H1 (cell line): Measurements from ENCODE around the gene ATP6V1G1. TPM values are rescaled to one million over a fixed set of nuclear protein-coding genes. Genes with fewer than 3 reads are reported as not detected.

ENCODE experiments used
- CTCF ChIA-PET: fragments of 300-600 bp; sonication (Branson Sonifier 250); formaldehyde crosslinking; loops from one replicate; lab custom pipeline; 2021; ENCODE audit not compliant: partially characterized antibody; lab: Charles Lee
- POLR2A ChIA-PET: fragments of 300-600 bp; sonication (Branson Sonifier 250); formaldehyde crosslinking; loops from one replicate; lab custom pipeline; 2021; ENCODE audit warnings: inconsistent platforms; ENCODE audit not compliant: partially characterized antibody; lab: Charles Lee
- DNase-seq, 2 experiments: peaks; one replicate each; pipeline versions ENCODE4 v3.0.0 to v3.0.0-alpha.2; 2010 to 2022; ENCODE audit warnings: low spot score in 2 of 2, low read depth in 1 of 2, mixed read lengths in 1 of 2
- FAIRE-seq: peaks from 2 replicates; lab custom pipeline; 2011; peaks lifted over from hg19 to GRCh38; lab: Jason Lieb, UNC
- H2AFZ ChIP-seq: 2 replicates; pipeline ENCODE4 v1.8.1; 2012; ENCODE audit warnings: low read length, inconsistent platforms
- H2AK5ac ChIP-seq: 2 replicates; pipeline ENCODE4 v1.6.1; 2013; ENCODE audit warnings: low read depth, low read length
- H2BK120ac ChIP-seq: replicated peaks from 2 replicates; pipeline ENCODE3; 2013; ENCODE audit warnings: low read depth, low read length, inconsistent platforms
- H2BK12ac ChIP-seq: 2 replicates; pipeline ENCODE4 v1.6.1; 2013; ENCODE audit warnings: low read depth, low read length
- H2BK15ac ChIP-seq: 2 replicates; pipeline ENCODE4 v1.6.1; 2013; ENCODE audit warnings: low read length
- H2BK20ac ChIP-seq: 2 replicates; pipeline ENCODE4 v1.6.1; 2013; ENCODE audit warnings: low read length
- H2BK5ac ChIP-seq: 2 replicates; pipeline ENCODE4 v1.6.1; 2013; ENCODE audit warnings: low read depth, low read length
- H3K14ac ChIP-seq: 2 replicates; pipeline ENCODE4 v1.6.1; 2013; ENCODE audit warnings: inconsistent platforms; ENCODE audit not compliant: insufficient read length
- H3K18ac ChIP-seq: 2 replicates; pipeline ENCODE4 v1.6.1; 2013; ENCODE audit warnings: low read length; ENCODE audit errors: extremely low read depth
- H3K23ac ChIP-seq: 2 replicates; pipeline ENCODE4 v1.6.1; 2013; ENCODE audit warnings: inconsistent platforms; ENCODE audit not compliant: insufficient read length
- H3K23me2 ChIP-seq: 2 replicates; pipeline ENCODE4 v1.6.1; 2013; ENCODE audit warnings: low read depth, low read length
- H3K27ac ChIP-seq: 2 replicates; pipeline ENCODE4 v1.6.1; 2011; ENCODE audit warnings: low read depth, low read length, inconsistent platforms
- H3K27me3 ChIP-seq, 4 experiments: replicated peaks in 1 of 4; 1 replicate in 1 of 4; 2 replicates in 3 of 4; pipeline versions ENCODE4 v1.6.1 to v1.8.1; 2011 to 2013; ENCODE audit warnings: low read length in 3 of 4, mild to moderate bottlenecking in 3 of 4, inconsistent platforms in 2 of 4, mixed read lengths in 2 of 4, moderate library complexity in 1 of 4; ENCODE audit not compliant: control insufficient read depth in 3 of 4, insufficient read depth in 3 of 4; ENCODE audit errors: extremely low read depth in 1 of 4
- H3K36me3 ChIP-seq, 4 experiments: 2 replicates each; pipeline versions ENCODE4 v1.6.1 to v1.8.1; 2011 to 2013; ENCODE audit warnings: mild to moderate bottlenecking in 4 of 4, low read length in 3 of 4, moderate library complexity in 2 of 4, control low read depth in 1 of 4, inconsistent platforms in 1 of 4; ENCODE audit not compliant: insufficient read depth in 4 of 4, control insufficient read depth in 2 of 4
- H3K4ac ChIP-seq: replicated peaks from 2 replicates; pipeline ENCODE3; 2013; ENCODE audit warnings: low read length, low read depth, mixed read lengths, inconsistent platforms; ENCODE audit not compliant: insufficient read length
- H3K4me1 ChIP-seq, 4 experiments: replicated peaks in 1 of 4; 1 replicate in 1 of 4; 2 replicates in 3 of 4; pipeline versions ENCODE4 v1.6.1 to v1.8.1; 2011 to 2013; ENCODE audit warnings: low read length in 3 of 4, inconsistent platforms in 2 of 4, mixed read lengths in 1 of 4; ENCODE audit not compliant: insufficient read depth in 4 of 4, control insufficient read depth in 3 of 4
- H3K4me2 ChIP-seq, 2 experiments: 2 replicates each; pipeline versions ENCODE4 v1.6.1 to v1.8.1; 2011 to 2013; ENCODE audit warnings: low read depth in 2 of 2, low read length in 2 of 2, control low read depth in 1 of 2, inconsistent platforms in 1 of 2, mild to moderate bottlenecking in 1 of 2; ENCODE audit not compliant: insufficient read depth in 1 of 2
- H3K4me3 ChIP-seq, 4 experiments: fragments of 200-600, 300-600 bp in 1 of 4; sonication (generic), shearing (Covaris generic), sonication (Bioruptor Twin) in 1 of 4; 2 replicates each; pipeline versions ENCODE4 v1.5.1 to v1.8.1; 2011 to 2016; ENCODE audit warnings: low read length in 4 of 4, low read depth in 3 of 4, control low read depth in 2 of 4, inconsistent platforms in 2 of 4, mild to moderate bottlenecking in 2 of 4, mixed read lengths in 1 of 4, moderate library complexity in 1 of 4; ENCODE audit not compliant: insufficient read depth in 2 of 4; ENCODE audit errors: extremely low read depth in 1 of 4
- H3K56ac ChIP-seq: replicated peaks from 2 replicates; pipeline ENCODE3; 2013; ENCODE audit warnings: low read depth, mild to moderate bottlenecking, mixed read lengths, low read length, inconsistent platforms; ENCODE audit not compliant: insufficient read length
- H3K79me1 ChIP-seq: 2 replicates; pipeline ENCODE4 v1.6.1; 2013; ENCODE audit warnings: low read depth, low read length, control low read depth
- H3K79me2 ChIP-seq, 2 experiments: 2 replicates each; pipeline versions ENCODE4 v1.6.1 to v1.8.1; 2012 to 2013; ENCODE audit warnings: low read length in 2 of 2, mild to moderate bottlenecking in 2 of 2, inconsistent platforms in 1 of 2; ENCODE audit not compliant: insufficient read depth in 2 of 2, control insufficient read depth in 1 of 2
- H3K9ac ChIP-seq, 4 experiments: replicated peaks in 1 of 4; 1 replicate in 1 of 4; 2 replicates in 3 of 4; pipeline versions ENCODE4 v1.6.1 to v1.8.1; 2011 to 2013; ENCODE audit warnings: low read depth in 3 of 4, low read length in 3 of 4, control low read depth in 2 of 4, mild to moderate bottlenecking in 2 of 4, moderate library complexity in 2 of 4, inconsistent platforms in 1 of 4; ENCODE audit errors: extremely low read depth in 1 of 4
- H3K9me3 ChIP-seq, 2 experiments: 2 replicates each; pipeline versions ENCODE4 v1.6.1 to v1.8.1; 2012 to 2013; ENCODE audit warnings: mild to moderate bottlenecking in 2 of 2, moderate library complexity in 2 of 2, control low read depth in 1 of 2, inconsistent platforms in 1 of 2, low read depth in 1 of 2, low read length in 1 of 2, mixed read lengths in 1 of 2; ENCODE audit not compliant: insufficient read depth in 2 of 2
- H4K20me1 ChIP-seq, 2 experiments: replicated peaks in 1 of 2; 2 replicates each; pipeline versions ENCODE3 to v1.8.1; 2011 to 2013; ENCODE audit warnings: inconsistent platforms in 2 of 2, low read length in 2 of 2, mild to moderate bottlenecking in 1 of 2; ENCODE audit not compliant: insufficient read depth in 2 of 2, control insufficient read depth in 1 of 2
- H4K5ac ChIP-seq: 2 replicates; pipeline ENCODE4 v1.6.1; 2013; ENCODE audit warnings: low read length, low read depth, mixed read lengths, inconsistent platforms; ENCODE audit not compliant: insufficient read length
- H4K8ac ChIP-seq: 2 replicates; pipeline ENCODE4 v1.8.0; 2013; ENCODE audit warnings: mild to moderate bottlenecking, moderate library complexity, low read length, inconsistent platforms; ENCODE audit not compliant: insufficient read depth; ENCODE audit errors: extremely low read depth
- H4K91ac ChIP-seq: replicated peaks from 2 replicates; pipeline ENCODE3; 2013; ENCODE audit warnings: low read length, mixed read lengths, inconsistent platforms; ENCODE audit not compliant: insufficient read length
- CEBPB ChIP-seq: IDR thresholded peaks from 2 replicates; pipeline ENCODE4 v1.6.1; 2012; ENCODE audit warnings: low read depth, low read length
- EZH2 ChIP-seq: fragments of 200-600 bp; sonication (generic); IDR thresholded peaks from 2 replicates; pipeline ENCODE4 v1.7.1; 2012; ENCODE audit warnings: low read depth, mild to moderate bottlenecking, moderate library complexity, low read length, inconsistent platforms; ENCODE audit not compliant: severe bottlenecking
- FOSL1 ChIP-seq: IDR thresholded peaks from 2 replicates; pipeline ENCODE4 v1.6.1; 2011; ENCODE audit warnings: mild to moderate bottlenecking, low read depth, low read length, moderate library complexity; ENCODE audit not compliant: insufficient read depth
- HDAC2 ChIP-seq, 2 experiments: fragments of 300-600 bp in 1 of 2; sonication (generic) in 1 of 2; IDR thresholded peaks; 2 replicates each; pipeline ENCODE4 v1.6.1; 2011 to 2012; ENCODE audit warnings: low read depth in 2 of 2, low read length in 2 of 2, mild to moderate bottlenecking in 2 of 2, moderate library complexity in 2 of 2, borderline replicate concordance in 1 of 2, inconsistent platforms in 1 of 2
- RAD21 ChIP-seq, 2 experiments: IDR thresholded peaks in 1 of 2; conservative IDR thresholded peaks in 1 of 2; 2 replicates each; pipeline ENCODE4 v1.6.1; 2011; ENCODE audit warnings: low read depth in 2 of 2, low read length in 2 of 2, improper control_type of control experiment in 1 of 2, inconsistent platforms in 1 of 2, mild to moderate bottlenecking in 1 of 2, moderate library complexity in 1 of 2
- RBBP5 ChIP-seq: IDR thresholded peaks from 2 replicates; pipeline ENCODE4 v1.7.1; 2012; ENCODE audit warnings: low read depth, mild to moderate bottlenecking, inconsistent platforms, low read length, moderate library complexity, borderline replicate concordance
- SAP30 ChIP-seq: fragments of 300-600 bp; sonication (generic); IDR thresholded peaks from 2 replicates; pipeline ENCODE4 v1.7.1; 2012; ENCODE audit warnings: low read length, moderate library complexity, mild to moderate bottlenecking, inconsistent platforms; ENCODE audit not compliant: insufficient read depth, insufficient replicate concordance
- SIRT6 ChIP-seq: IDR thresholded peaks from one replicate; pipeline ENCODE4 v1.7.1; 2012; ENCODE audit warnings: low read length, inconsistent platforms
- WGBS, 2 experiments: shearing (Covaris generic) in 1 of 2; methylation state at CpG; one replicate each; pipeline versions ENCODE4 v1.1.6 to v1.1.7; 2013 to 2015; ENCODE audit warnings: low lambda C conversion rate in 2 of 2, mixed read lengths in 2 of 2, inconsistent platforms in 1 of 2, low coverage in 1 of 2, missing lambda C conversion rate in 1 of 2; ENCODE audit not compliant: insufficient replicate concordance in 2 of 2, insufficient coverage in 1 of 2, insufficient read length in 1 of 2; ENCODE audit errors: extremely low coverage in 1 of 2, missing lambda C conversion rate in 1 of 2; 5-methylcytosine and 5-hydroxymethylcytosine counted together
- polyA plus RNA-seq, 7 experiments: library from polyadenylated mRNA; depleted of rRNA in 3 of 7; stranded (reverse) in 5 of 7; unstranded in 2 of 7; fragments of >200 nt in 5 of 7; fragments of 200-250 nt in 2 of 7; gene quantifications; 1 replicate in 5 of 7; 2 replicates in 1 of 7; 4 replicates in 1 of 7; pipeline versions ENCODE4 v1.2.1 to v1.2.3, GENCODE V29; 2011 to 2013; ENCODE audit warnings: missing spikeins in 2 of 7, mixed read lengths in 2 of 7
- total RNA-seq: library from RNA; stranded (reverse); fragmentation: NEBNext Ultra II Directional; extraction: Animal tissue kit (Norgen Biotek cat#: 25700); gene quantifications from 2 replicates; pipeline ENCODE4 v1.2.1, GENCODE V29; 2021
- TF ChIP-seq, protein P1 (sequence below), 3 experiments: IDR thresholded peaks; 1 replicate in 2 of 3; 2 replicates in 1 of 3; pipeline versions ENCODE4 v1.5.1 to v1.6.1; 2011; ENCODE audit warnings: low read length in 3 of 3, mild to moderate bottlenecking in 3 of 3, inconsistent platforms in 2 of 3, low read depth in 1 of 3, moderate library complexity in 1 of 3; ENCODE audit not compliant: insufficient read depth in 1 of 3; ENCODE audit errors: control extremely low read depth in 1 of 3

Gene ATP6V1G1
- total and polyA plus RNA-seq, 2 of the 8 experiments (the other 6 are each of a cell fraction or from before 2014, with no cell fraction given): 112 to 124 TPM

DNA sequence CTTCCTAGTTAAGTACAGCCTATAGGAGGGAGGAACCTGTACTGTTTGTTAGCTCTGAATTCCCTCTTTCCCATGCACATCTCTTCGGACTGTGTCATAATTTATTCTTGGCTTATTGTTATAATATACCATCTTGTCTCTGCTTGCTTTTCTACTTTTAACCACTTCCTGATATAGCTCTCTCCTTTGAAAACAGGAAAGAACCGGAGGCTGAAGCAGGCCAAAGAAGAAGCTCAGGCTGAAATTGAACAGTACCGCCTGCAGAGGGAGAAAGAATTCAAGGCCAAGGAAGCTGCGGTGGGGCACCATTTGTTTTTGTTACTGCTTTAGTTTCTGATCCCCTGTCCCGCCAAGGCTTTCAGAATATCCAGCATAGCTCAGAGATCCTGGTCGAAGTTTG is 4.8 kb downstream of the ATP6V1G1 start:
- H3K14ac ChIP-seq: no peak overlapping the region
- H3K9ac ChIP-seq: no peak overlapping the region
- H4K91ac ChIP-seq: no peak overlapping the region
- no peak overlapping the region for H2AFZ ChIP-seq
- no peak overlapping the region for H2BK15ac ChIP-seq
- no peak overlapping the region for H2AK5ac ChIP-seq
- DNase-seq (no peak), FAIRE-seq (no peak)
- POLR2A ChIA-PET: interaction anchor here (0.8 to 17.6 kb wide), 7 partner anchors 8 to 61 kb away, joined by 3 to 218 read pairs (median 5); partner anchors contain the start of gene TMEM268
- H4K20me1 ChIP-seq: peaks cover 22 to 24% of the 10 kb centered on the region in 2 experiments
- H3K79me1 ChIP-seq: peaks cover 5% of the 10 kb centered on the region
- H3K27me3 ChIP-seq: no peaks in the 10 kb centered on the region
- H3K36me3 ChIP-seq: peaks cover 6 to 40% (median 27%) of the 10 kb centered on the region in 4 experiments
- no peak overlapping the region for H3K56ac ChIP-seq
- CTCF ChIA-PET: interaction anchor here (0.6 to 3.8 kb wide), 26 partner anchors 8 to 192 kb away, joined by 3 to 33 read pairs (median 4); partner anchors contain the start of gene WHRN
- 87% methylated on average over 6 of the region's 6 CpGs; no CpG with 5 or more reads in 1 of the 2 experiments for WGBS, 2 experiments
- no peak overlapping the region for H3K4me3 ChIP-seq
- H3K4me2 ChIP-seq: no peak overlapping the region
- H3K9me3 ChIP-seq: no peaks in the 10 kb centered on the region
- H3K18ac ChIP-seq: no peak overlapping the region
- H2BK12ac ChIP-seq: no peak overlapping the region
- H3K4me1 ChIP-seq: peaks cover 0 to 10% (median 2%) of the 10 kb centered on the region in 4 experiments; a peak in 4 of 7 replicates
- no peak overlapping the region for H2BK20ac ChIP-seq
- no peak overlapping the region for H4K5ac ChIP-seq
- no peak overlapping the region for H4K8ac ChIP-seq
- no peak overlapping the region for H3K23ac ChIP-seq
- H3K79me2 ChIP-seq: peaks cover 37 to 77% of the 10 kb centered on the region in 2 experiments
- no peak overlapping the region for H3K27ac ChIP-seq
- no peak overlapping the region for H3K4ac ChIP-seq
- H3K23me2 ChIP-seq: peaks cover 9% of the 10 kb centered on the region
- no peak overlapping the region for H2BK5ac ChIP-seq
- no peak overlapping the region for H2BK120ac ChIP-seq
- TF ChIP-seq HDAC2 (IDR thresholded peaks at IDR 0.05; ENCODE audit: borderline replicate concordance in 1 of 2, low read depth in 2 of 2, low read length in 2 of 2): no peak
- TF ChIP-seq EZH2: no peak
- TF ChIP-seq RBBP5: no peak
- TF ChIP-seq SIRT6: no peak
- no peak for TF ChIP-seq FOSL1
- no peak for TF ChIP-seq CEBPB
- TF ChIP-seq RAD21 (IDR thresholded peaks at IDR 0.05 in 1 of 2, conservative IDR thresholded peaks at IDR 0.05 in 1 of 2; ENCODE audit: low read depth in 2 of 2, low read length in 2 of 2): peak; percentile 12 to 29; a peak in 1 of 4 replicates
- TF ChIP-seq, protein P1, sequence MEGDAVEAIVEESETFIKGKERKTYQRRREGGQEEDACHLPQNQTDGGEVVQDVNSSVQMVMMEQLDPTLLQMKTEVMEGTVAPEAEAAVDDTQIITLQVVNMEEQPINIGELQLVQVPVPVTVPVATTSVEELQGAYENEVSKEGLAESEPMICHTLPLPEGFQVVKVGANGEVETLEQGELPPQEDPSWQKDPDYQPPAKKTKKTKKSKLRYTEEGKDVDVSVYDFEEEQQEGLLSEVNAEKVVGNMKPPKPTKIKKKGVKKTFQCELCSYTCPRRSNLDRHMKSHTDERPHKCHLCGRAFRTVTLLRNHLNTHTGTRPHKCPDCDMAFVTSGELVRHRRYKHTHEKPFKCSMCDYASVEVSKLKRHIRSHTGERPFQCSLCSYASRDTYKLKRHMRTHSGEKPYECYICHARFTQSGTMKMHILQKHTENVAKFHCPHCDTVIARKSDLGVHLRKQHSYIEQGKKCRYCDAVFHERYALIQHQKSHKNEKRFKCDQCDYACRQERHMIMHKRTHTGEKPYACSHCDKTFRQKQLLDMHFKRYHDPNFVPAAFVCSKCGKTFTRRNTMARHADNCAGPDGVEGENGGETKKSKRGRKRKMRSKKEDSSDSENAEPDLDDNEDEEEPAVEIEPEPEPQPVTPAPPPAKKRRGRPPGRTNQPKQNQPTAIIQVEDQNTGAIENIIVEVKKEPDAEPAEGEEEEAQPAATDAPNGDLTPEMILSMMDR (IDR thresholded peaks at IDR 0.05; ENCODE audit: control extremely low read depth in 1 of 3, insufficient read depth in 1 of 3, low read depth in 1 of 3, low read length in 3 of 3): peak in 2 of 3 experiments; percentile 10 to 19; a peak in 2 of 4 replicates
- TF ChIP-seq SAP30: no peak
